ENCODE results near the gene JOSD2.
A peak's percentile ranks its signal among the peaks of the same experiment; 100 is the strongest.
"Not testable (repeated sequence)": the region's sequence is repeated elsewhere in the genome, so short reads cannot be mapped to it uniquely, and the experiment has no call there.

JOSD2 gene

DNA sequence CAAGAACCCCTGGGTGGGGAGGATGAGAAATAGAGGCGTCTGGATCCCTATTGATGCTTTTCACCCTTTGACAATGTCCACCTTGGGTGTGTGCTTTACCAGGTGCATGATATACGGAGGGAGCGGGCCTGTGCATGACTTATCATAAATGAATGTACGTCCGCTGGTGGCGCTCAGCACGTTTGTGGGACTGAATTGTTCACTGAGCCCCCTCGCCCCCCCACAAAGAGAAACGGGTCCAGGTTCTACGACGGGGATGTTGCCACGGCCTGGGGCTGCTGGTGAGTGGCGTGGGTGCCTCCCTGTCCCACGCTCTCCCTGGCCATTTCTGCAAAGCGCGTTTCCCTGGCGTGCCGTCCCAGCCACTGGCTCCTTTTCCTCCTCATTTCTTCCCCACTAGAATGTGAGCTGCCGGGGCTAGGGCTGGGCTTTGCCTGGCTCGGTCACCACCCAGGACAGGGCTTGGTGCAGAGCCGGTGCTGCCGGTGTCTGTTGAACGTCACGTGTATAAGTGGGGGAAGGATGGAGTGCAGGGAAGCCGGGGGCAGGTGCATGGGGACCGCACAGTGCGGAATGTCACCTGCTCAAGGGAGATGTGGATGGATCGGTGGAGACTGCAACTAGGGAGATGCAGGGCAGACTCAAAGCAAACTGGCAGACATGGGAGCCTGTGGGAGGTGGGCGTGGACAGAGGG is 35.7 kb upstream of the JOSD2 start:
- no peak for FAIRE-seq

DNA sequence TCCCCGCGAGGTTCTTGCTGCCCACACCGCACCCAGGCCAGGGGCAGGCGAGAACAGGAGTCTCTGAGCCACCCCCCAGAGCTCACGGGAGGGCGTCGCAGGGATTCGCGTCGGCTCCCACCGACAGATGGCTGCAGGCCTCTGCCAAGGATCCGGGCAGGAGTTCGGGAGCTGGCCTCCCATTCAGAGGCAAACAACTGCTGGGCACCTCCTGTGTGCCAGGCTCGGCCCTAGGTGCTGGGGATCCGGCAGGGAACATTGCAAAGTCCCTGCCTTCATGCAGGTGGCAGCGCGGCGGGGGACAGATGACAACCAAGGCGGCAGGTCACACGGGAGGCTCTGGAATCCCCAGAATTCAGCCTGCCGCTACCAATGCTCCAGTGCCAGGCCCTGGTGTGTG is 32.0 kb upstream of the JOSD2 start:
- no peak for FAIRE-seq

DNA sequence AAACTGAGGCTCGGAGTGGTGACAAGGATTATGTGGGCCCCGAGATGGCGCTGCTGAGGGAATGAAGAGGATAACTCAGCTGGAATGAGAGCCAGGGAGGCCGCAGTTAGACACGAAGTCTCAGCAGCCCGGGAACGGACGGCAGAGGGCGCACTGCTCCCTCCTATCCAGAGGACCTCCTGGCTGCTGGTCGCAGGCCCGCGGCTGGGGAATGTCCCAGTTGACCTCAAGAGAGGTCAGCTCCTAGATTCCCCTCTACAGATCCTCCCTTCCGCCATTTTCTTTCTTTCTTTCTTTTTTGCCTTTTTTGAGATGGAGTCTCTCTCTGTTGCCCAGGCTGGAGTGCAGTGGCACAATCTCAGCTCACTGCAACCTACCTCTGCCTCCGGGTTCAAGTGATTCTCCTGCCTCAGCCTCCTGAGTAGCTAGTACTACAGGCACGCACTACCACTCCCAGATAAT is 26.8 kb upstream of the JOSD2 start:
- FAIRE-seq, result peak; percentile 70

DNA sequence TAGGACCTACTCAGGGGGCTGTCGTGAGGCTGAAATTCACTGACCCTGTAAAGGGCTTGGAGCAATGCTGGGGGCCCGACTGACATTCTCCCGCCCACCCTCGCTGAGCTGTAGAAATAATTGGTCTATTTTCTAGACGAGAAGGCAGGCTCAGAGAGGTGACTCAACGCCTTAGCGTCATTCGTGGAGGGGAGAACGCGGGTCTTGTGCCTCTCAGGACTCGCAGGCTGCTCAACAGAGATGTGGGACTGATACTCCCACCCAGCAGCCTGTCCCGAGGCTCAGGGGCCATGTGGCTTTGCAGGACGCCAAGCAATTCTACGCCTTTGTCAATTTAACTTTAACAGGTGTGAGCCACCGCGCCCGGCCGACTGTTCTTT is 26.3 kb upstream of the JOSD2 start:
- FAIRE-seq, result no peak

DNA sequence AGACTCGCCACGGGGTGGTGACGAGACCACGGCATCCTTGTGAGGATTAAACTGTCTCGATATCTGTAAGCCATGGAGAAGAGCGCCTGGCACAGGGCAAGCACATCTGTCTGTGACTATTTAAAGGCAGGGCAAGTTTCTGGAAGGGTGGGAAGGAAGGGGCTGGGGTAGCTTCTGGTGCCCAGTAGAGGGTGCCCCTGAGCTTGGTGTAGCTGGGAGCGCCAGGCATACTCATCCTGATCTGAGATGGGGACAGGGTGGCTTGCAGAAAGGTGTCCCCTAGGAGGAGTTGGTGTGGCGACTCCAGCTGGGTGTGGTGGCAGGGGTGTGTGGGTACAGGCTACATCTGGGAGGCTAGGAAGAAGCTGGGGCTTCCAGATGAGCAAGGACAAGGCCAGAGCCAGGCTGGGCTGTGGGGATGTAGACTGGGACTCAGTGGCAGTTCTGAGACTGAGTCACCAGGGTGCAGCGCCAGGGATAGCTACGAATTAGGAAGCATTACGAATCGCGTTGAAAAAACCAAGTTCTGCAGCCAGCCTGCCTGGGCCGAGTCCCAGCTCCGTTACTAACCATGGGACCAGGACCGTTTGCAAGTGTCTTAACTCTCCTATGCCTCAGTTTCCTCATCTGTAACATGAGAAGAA is 25.8 kb upstream of the JOSD2 start:
- no peak for FAIRE-seq

DNA sequence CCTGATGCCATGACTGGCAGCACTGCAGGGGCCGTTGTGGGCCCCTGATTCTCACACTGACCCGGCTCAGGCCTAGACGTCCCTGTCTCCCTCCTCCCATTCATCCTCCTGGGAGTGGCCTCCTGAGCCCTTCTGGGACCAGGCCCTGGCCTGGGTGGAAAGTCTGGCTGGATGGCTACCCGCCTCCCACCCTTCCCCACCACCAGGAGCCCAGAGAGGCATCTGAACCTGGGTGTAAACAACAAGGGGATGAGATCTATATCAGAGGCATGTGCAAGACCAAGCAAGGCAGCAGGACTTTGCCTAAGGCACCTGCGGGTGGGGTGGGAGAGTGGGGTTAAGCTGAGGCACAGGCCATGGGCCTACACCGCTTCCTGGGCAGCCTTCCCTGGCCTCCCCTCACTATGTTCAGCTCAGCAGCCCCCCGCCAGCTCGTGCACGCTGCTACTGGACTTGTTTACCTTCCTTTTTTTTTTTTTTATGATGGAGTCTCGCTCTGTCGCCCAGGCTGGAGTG is 24.7 kb upstream of the JOSD2 start:
- no peak for FAIRE-seq

DNA sequence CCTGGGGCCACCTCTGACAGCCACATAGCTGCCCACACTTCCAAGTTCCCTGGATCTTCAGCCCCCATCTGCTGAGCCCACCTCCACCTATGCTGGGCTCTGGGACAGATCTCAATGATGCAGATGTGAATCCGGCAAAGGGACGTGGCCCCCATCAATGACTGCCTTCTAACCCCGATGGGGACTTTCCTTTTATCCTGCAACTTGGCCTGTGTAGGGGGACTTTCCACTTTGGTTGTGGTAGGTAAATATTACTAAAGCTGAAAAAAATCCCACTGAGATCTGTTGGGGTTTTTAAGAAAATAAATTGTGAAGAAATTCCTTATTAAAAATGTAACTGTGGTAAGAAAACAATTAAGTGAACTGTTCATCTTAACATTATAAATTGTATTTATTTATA is 23.5 kb upstream of the JOSD2 start:
- no peak for FAIRE-seq

DNA sequence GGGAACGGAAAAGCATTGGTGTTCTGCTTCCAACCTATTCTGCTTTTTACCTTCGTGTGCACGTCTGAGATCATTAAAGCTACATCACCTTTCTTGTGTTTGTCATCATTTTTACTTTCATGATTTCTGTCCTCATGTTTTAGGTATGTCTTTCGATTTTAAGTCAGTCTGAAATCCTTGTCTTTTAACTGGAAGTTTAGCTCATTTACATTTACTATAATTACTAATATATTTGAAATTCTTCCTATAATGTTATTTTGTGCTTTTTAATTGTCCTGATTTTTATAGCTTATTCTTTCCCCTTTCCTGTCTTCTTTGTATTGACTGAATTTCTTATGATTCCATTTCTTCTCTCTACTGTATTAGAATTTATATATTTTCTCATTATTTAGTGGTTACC is 22.0 kb upstream of the JOSD2 start:
- FAIRE-seq, result no peak

DNA sequence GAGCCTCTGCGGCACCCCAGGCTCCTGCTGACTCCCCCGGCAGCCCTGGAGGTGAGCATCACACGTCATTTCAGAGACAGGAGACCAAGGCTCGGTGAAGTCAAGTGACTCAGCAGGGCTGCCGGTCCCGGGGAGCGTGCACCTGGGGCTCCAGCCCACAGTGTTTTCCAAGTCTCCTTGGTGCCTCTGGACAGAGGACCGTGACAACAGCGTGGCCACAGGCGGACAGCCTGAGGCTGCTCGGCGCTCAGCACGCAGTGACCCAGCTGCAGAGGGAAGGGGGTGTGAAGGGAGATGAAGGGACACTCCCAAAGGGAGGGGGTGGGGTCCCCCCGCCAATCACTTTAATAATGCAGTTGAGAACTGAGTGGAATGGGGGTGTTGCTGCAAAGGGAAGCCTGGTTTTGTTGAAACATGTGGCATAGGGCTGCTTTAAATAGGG is 20.2 kb upstream of the JOSD2 start:
- no peak for FAIRE-seq

DNA sequence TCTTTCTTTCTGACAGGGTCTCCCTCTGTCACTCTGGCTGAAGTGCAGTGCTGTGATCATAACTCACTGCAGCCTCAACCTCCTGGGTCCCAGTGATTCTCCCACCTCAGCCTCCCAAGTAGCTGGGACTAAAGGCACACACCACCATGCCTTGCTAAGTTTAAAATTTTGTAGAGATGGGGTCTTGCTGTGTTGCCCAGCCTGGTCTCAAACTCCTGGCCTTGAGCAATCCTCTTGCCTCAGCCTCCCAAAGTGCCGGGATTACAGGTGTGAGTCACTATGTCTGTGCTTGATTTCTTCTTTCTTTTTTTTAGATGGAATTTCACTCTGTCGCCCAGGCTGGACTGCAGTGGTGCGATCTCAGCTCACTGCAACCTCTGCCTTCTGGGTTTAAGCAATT is 17.1 kb upstream of the JOSD2 start:
- not testable (repeated sequence) for FAIRE-seq

DNA sequence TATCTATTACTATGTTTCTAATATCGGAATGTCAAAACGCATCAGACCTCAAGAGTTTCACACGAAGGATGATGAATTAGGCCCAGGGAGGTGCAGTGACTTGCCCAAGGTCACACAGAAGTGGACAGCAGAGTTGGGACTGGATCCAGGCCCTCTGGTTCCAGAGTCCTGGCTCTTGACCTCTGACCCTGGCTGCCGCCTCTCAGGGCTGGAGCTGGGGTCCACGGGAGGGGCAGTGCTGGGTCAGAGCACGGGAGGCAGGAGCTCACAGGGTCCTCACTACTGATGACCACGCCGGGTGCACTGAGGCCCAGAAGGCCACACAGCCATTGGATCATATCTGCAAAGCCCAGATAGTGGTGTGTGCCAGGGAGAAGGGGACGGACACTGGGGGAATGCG is 11.9 kb upstream of the JOSD2 start:
- no peak for FAIRE-seq

DNA sequence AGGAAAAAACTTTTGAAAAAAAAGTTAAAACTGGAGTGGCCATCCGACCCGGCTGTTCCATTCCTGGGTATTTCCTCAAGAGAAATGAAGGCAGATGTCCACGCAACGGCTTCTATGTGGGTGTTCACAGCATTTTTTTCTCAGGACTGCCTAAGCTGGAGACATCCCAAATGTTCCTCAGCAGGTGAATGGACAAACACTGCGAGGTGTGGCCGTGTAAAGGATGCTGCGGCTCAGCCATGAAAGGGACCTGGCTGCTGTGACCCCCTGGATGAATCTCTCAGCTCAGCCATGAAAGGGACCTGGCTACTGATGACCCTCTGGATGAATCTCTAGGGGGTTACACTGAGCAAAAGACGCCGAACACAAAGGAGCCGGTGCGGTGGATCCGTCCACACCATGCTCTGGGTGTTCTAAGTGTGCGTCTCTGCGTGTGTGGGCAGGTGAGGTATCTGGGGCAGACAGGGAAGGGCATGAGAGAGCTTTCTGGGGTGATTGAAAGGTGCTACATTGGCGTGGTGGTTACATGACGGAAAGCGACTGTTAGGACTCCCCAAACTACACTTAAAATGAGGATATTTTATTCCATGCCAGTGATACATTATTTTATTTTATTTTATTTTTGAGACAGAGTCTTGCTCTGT is 10.0 kb upstream of the JOSD2 start:
- no peak for FAIRE-seq

DNA sequence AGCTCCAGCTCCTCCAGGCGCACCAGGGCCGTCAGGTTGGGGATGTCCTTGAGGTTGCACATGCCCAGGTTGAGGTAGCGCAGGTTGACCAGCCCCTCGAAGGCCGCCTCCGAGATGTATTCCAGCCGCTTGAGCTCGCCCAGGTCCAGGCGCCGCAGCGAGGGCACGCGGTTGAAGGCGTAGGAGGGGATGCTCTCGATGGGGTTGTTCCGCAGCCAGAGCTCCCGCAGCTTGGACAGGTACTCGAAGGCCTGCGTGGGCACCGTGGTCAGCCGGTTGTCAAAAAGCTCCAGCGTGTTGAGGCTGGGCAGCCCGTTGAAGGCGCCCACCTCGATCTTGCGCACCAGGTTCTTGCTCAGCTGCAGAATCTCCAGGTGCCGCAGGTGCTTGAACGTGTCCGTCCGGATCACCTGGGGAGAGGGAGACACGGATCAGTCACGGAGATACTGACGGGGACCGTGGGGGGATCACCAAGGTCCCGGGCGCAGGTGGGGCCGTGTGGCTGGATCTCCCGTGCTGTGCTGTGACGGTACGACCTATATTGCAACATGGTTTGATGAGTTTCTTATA is 8.1 kb upstream of the JOSD2 start:
- no peak for FAIRE-seq

DNA sequence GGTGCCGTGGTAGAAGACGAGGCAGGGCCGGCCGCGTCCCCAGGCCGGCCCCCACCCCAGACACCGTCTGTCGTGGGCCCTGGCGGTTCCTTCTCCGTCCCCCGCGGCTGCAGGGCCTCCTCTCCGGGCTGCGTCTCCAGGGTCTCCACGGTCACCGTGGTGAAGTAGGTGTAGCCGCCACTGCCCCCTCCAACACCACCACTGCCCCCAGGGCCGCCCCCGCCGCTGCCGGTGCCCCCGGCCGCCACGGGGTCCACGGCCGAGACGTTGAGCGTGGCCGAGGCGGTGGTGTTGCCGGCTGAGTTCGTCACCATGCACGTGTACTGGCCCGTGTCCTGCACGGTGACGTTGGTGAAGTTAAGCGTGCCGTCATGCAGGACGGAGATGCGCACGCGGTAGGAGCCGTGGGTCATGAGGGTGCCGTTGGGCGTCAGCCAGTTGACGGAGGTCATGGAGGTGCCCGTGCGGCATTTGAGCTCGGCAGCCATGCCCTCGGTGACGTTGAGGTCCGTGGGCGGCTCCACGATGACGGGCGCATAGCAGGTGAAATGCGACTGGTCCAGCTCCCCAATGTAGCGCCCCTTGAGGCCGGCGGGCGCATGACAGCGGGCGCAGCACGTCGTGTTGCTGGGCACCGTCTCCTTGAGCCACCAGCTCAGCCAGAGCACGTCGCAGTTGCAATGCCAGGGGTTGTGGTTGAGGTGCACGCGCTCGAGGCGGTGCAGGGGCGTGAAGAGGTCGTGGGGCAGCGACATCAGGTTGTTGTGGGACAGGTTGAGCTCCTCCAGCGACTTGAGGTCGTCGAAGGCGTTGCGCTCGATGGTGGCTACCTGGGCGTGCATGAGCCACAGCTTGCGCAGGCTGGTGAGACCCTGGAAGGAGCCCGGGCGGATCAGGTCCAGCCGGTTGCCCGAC is 7.4 kb upstream of the JOSD2 start:
- FAIRE-seq, result no peak

DNA sequence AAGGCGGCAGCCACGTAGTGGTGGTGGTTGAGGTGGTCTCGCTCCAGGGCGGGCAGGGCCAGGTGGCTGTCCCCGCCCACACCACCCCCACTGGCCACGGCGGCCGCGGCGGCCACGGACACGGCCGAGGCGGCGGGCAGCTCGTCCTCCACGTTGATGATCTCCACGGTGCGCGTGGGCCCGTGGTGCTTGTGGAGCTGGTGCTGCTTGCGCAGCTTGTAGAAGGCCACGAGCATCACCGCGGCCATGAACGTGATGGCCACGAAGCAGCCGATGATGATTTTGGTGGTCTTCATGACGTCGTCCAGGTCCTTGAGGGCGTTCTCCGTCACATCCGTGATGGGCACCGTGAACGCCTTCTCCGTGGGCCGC is 6.7 kb upstream of the JOSD2 start:
- no peak for FAIRE-seq

DNA sequence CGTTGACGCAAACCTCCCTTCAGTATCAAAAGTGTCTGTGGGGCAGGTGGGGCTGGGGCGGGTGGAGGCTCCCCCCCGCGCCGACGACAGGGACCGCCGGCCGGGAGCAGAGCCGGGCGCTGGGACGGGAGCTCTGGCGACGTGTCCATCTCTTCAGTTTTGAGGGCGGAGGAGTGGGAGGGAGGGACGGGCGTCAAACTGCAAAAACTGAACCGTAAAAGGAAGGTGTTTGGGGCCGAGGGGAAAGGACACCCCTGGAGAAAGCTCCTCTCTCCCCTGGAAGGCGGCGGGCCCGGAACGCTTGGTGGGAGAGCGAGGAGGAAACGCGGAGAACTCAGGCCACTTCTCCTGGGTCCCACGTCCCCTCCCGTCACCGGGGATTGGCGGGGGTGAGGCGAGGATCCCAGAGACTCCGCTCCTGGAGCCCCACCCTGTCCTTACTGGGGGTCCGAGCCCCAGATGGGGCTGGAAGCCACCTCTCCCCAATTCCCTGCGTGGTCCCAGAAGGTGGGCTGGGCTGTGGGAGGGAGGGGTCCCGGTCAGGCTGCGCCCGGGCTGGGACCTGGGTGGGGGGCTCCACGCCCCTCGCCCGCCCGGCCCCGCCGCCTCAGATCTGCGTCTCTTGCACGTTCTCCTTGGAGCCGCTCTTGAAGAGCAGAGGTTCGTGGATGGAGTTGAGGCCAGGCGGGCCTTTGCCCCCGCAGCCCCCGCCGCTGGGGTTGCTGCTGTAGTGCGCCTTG is 6.1 kb upstream of the JOSD2 start:
- FAIRE-seq, result no peak

DNA sequence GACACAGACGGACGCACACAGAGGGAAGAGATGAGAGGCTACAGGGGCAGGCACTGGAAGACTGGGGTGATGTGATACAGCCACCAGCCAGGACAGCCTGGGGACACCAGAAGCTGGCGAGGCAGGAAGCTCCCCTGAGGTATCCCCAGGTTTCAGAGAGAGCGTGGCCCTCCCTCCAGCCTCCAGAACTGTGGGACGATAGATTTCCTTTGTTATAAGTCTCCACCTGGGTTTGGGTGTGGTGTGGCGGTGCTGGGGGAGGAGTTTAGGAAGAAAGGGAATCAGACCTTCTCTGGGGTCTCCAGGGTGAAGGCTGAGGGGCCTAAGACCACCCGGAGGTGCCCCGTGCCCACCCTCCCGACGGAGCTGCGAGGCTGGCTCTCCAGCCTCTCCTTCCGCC is 5.5 kb upstream of the JOSD2 start:
- no peak for FAIRE-seq

DNA sequence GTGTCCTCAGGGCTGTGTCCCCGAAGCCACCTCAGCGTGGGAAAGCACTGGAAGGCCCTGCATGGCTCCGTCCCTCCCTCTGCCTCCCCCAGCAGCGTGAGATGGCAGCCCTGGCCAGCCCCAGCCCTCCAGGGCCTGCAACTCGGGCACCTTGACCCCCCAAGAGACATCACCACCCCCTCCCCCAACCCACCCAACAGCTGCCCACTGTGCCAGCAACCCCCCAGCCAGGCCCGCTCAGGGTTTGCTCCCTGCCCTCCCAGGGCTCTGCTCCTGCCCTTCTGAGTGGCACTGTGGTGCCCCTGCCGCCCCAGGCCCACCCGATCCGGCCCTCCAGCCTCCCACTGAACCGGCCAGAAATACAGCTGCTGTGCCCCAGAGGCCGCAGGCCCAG is 4.2 kb upstream of the JOSD2 start:
- FAIRE-seq, result no peak

DNA sequence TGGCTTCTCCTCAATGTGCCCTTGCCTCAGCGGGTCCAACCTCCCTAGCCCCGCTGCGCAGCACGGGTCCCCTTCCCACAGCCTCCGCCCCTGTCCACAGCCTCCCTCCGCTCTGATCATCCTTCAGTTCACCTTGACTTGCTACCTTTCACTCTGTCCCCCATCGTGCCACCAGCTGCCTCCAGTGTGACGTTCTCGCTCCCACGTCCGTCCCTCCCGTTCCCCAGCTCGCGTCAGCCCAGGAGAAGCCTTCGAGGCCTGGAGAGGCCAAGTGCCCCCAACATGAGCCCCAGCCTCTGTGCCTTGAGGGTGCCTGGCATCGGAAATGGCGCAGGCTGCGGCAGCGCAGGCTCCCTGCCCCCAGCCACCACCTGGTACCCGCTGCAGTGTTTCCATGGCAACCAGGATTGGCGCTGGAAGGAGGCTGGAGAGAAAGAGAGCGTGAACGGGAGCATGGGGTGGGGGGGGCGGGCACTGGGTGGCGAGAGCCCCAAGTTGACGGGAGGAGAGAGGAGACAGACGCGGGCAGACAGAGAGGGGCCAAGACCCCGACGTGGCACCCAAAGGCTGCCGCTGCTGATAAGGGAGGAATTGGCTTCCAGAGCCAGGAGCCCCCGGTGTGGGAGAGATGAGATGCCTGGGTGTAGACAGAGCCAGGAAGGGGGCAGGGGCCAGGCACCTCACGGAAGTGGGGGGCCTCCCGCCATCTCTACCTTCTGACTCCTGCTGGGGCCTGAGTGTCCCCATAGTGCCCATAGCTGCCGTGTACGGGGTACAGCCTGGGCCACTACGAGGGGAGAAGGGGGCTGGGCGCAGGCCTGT is 3.6 kb upstream of the JOSD2 start:
- FAIRE-seq, result no peak

DNA sequence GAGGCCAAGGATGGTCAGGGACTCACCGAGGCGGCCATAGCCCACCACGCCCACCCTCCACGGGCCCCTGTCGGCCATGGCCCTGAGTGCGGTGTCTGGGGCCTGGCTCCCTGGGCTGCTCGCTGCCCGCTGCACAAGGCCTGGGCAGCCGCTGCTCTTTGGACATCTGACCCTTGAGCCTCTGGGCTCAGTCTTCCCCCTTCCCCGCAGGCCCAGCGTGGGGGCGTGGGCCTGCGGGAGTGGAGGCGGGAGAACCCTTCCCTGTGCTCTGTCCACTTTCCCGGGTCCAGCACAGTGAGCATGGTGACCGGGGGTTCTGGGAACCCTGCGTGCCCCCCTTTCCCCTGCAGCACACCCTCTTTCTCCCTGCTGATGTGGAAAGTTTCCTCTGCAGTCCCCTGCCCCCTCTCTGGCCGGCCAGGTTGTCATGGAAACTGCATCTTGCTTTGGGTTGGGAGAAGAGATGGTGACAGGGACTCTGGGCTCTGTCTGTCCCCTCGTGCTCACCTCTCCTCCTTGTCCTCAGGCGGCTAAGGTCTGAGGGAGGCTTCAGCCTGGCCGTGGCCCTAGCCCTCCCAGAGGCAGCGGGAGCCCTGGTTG is 2.9 kb upstream of the JOSD2 start, which contains the start of gene ASPDH:
Gene ASPDH (minus strand): TSS at position 168 of the 600 bp plus-strand sequence. CDS start 90 bp downstream, at position 78.
- no peak for FAIRE-seq

Measured in G401.6 (cell line).